Endodermal cell (in vitro differentiated cells): Measurements from ENCODE around the gene TXK. TPM values are rescaled to one million over a fixed set of nuclear protein-coding genes. Genes with fewer than 3 reads are reported as not detected.

Experiments
- DNase-seq: peaks from one replicate; pipeline ENCODE4 v3.0.0-alpha.2; 2017
- H3K27ac ChIP-seq: 2 replicates; pipeline ENCODE4 v1.5.1; 2013; ENCODE audit warnings: mild to moderate bottlenecking, low read depth, low read length, moderate library complexity
- H3K27me3 ChIP-seq: 2 replicates; pipeline ENCODE4 v1.6.1; 2013; ENCODE audit warnings: mild to moderate bottlenecking, low read length, moderate library complexity; ENCODE audit not compliant: insufficient read depth, control insufficient read depth, poor library complexity, severe bottlenecking
- H3K36me3 ChIP-seq: 2 replicates; pipeline ENCODE4 v1.7.0; 2013; ENCODE audit warnings: mild to moderate bottlenecking, low read length, moderate library complexity; ENCODE audit not compliant: control insufficient read depth, insufficient read depth
- H3K4me1 ChIP-seq: one replicate; pipeline ENCODE4 v1.7.0; 2013; ENCODE audit warnings: low read length; ENCODE audit not compliant: control insufficient read depth, insufficient read depth
- H3K4me3 ChIP-seq: 2 replicates; pipeline ENCODE4 v1.5.1; 2013; ENCODE audit warnings: mild to moderate bottlenecking, low read length, moderate library complexity
- H3K9ac ChIP-seq: 2 replicates; pipeline ENCODE4 v1.6.1; 2013; ENCODE audit warnings: mild to moderate bottlenecking, low read length, moderate library complexity; ENCODE audit not compliant: poor library complexity, severe bottlenecking; ENCODE audit errors: extremely low read depth
- H3K9me3 ChIP-seq: 2 replicates; pipeline ENCODE4 v1.6.1; 2013; ENCODE audit warnings: mild to moderate bottlenecking, low read length, moderate library complexity; ENCODE audit not compliant: control insufficient read depth
- H3K27ac Mint-ChIP-seq: 2 replicates; pipeline ENCODE4 v1.8.0; 2020; ENCODE audit warnings: mixed read lengths
- H3K27me3 Mint-ChIP-seq: 2 replicates; pipeline ENCODE4 v1.8.0; 2021; ENCODE audit warnings: mild to moderate bottlenecking, mixed read lengths; ENCODE audit not compliant: insufficient read depth
- H3K36me3 Mint-ChIP-seq: 2 replicates; pipeline ENCODE4 v1.8.0; 2020; ENCODE audit warnings: low read depth, mixed read lengths
- H3K4me1 Mint-ChIP-seq: 2 replicates; pipeline ENCODE4 v1.8.0; 2020; ENCODE audit warnings: mixed read lengths
- H3K4me3 Mint-ChIP-seq: 2 replicates; pipeline ENCODE4 v1.8.0; 2020; ENCODE audit warnings: mild to moderate bottlenecking, moderate library complexity, mixed read lengths
- H3K9me3 Mint-ChIP-seq: 2 replicates; pipeline ENCODE4 v1.8.0; 2020; ENCODE audit warnings: mild to moderate bottlenecking, mixed read lengths
- CTCF ChIP-seq: fragments of 200-600 bp; sonication (generic); conservative IDR thresholded peaks from 2 replicates; pipeline ENCODE4 v1.5.0; 2021; ENCODE audit warnings: antibody characterized with exemption, mild to moderate bottlenecking
- WGBS, 2 experiments: methylation state at CpG; one replicate each; pipeline versions ENCODE4 v1.1.5 to v1.1.7; 2013; ENCODE audit warnings: missing lambda C conversion rate in 2 of 2, mixed read lengths in 1 of 2; ENCODE audit not compliant: insufficient coverage in 1 of 2, insufficient read length in 1 of 2; 5-methylcytosine and 5-hydroxymethylcytosine counted together
- total RNA-seq, 2 donors: library from RNA; stranded (reverse); fragmentation: NEBNext Ultra II Directional in 1 of 2; extraction: Animal tissue kit (Norgen Biotek cat#: 25700) in 1 of 2; gene quantifications; 2 replicates in 1 of 2; 3 replicates in 1 of 2; pipeline ENCODE4 v1.2.1, GENCODE V29; 2021

Gene TXK
- total RNA-seq, 2 donors from 2014 or later, result 0.66 to 0.68 TPM

GRCh38 chr4:48127231-48127630 is 6.8 kb downstream of the TXK start:
- peaks cover 71% of the 10 kb centered on the region for H3K4me1 Mint-ChIP-seq
- no peak for TF ChIP-seq CTCF
- WGBS, 2 experiments, result 13 to 18% methylated on average over 3 of the region's 3 CpGs
- H3K4me3 ChIP-seq, result peak overlapping the region; percentile 37
- peak overlapping the region; percentile 97 for H3K27ac Mint-ChIP-seq
- H3K4me3 Mint-ChIP-seq, result peak overlapping the region; percentile 41
- no peaks in the 10 kb centered on the region for H3K9me3 Mint-ChIP-seq
- H3K36me3 Mint-ChIP-seq, result no peaks in the 10 kb centered on the region
- peaks cover 17% of the 10 kb centered on the region for H3K4me1 ChIP-seq
- H3K27ac ChIP-seq, result peak overlapping the region; percentile 55
- no peaks in the 10 kb centered on the region for H3K27me3 ChIP-seq
- no peaks in the 10 kb centered on the region for H3K36me3 ChIP-seq
- DNase-seq, result peak; percentile 78
- no peaks in the 10 kb centered on the region for H3K27me3 Mint-ChIP-seq
- H3K9ac ChIP-seq, result peak overlapping the region; percentile 77
- H3K9me3 ChIP-seq, result no peaks in the 10 kb centered on the region

- Mint-ChIP-seq H3K27ac (peak overlapping the region; percentile 97), H3K9me3 (no peaks in the 10 kb centered on the region), H3K4me3 (peak overlapping the region; percentile 41), H3K27me3 (no peaks in the 10 kb centered on the region), H3K4me1 (peaks cover 65% of the 10 kb centered on the region), H3K36me3 (no peaks in the 10 kb centered on the region)
- 100% methylated on average over 1 of the region's 1 CpG; no CpG with 5 or more reads in 1 of the 2 experiments for WGBS, 2 experiments
- H3K4me1 ChIP-seq, result peaks cover 15% of the 10 kb centered on the region
- H3K9ac ChIP-seq, result peak overlapping the region; percentile 77
- peak overlapping the region; percentile 55 for H3K27ac ChIP-seq
- H3K9me3 ChIP-seq, result no peaks in the 10 kb centered on the region
- H3K4me3 ChIP-seq, result peak overlapping the region; percentile 37
- no peak for DNase-seq
- no peak for TF ChIP-seq CTCF
- H3K27me3 ChIP-seq, result no peaks in the 10 kb centered on the region
- H3K36me3 ChIP-seq, result no peaks in the 10 kb centered on the region
Measured at GRCh38 chr4:48126621-48127020, 7.4 kb downstream of the TXK start.

- Histone ChIP-seq H3K27me3 (no peaks in the 10 kb centered on the region), H3K9ac (no peak overlapping the region), H3K4me1 (peaks cover 9% of the 10 kb centered on the region), H3K36me3 (no peaks in the 10 kb centered on the region), H3K27ac (no peak overlapping the region), H3K9me3 (no peaks in the 10 kb centered on the region), H3K4me3 (no peak overlapping the region)
- no peak overlapping the region for H3K4me3 Mint-ChIP-seq
- no peak for DNase-seq
- H3K36me3 Mint-ChIP-seq, result no peaks in the 10 kb centered on the region
- no peak overlapping the region for H3K27ac Mint-ChIP-seq
- 83 to 87% methylated on average over 1 to 2 of the region's 2 CpGs for WGBS, 2 experiments
- no peaks in the 10 kb centered on the region for H3K27me3 Mint-ChIP-seq
- no peak for TF ChIP-seq CTCF
- no peaks in the 10 kb centered on the region for H3K9me3 Mint-ChIP-seq
- peaks cover 48% of the 10 kb centered on the region for H3K4me1 Mint-ChIP-seq
Measured at GRCh38 chr4:48124870-48125269, 9.2 kb downstream of the TXK start.
